Measurements from ENCODE around the gene RASL11A. TPM values are rescaled to one million over a fixed set of nuclear protein-coding genes. Genes with fewer than 3 reads are reported as not detected.
"Not testable (repeated sequence)": the region's sequence is repeated elsewhere in the genome, so short reads cannot be mapped to it uniquely, and the experiment has no call there.

RASL11A gene
- total RNA-seq, 2 experiments from 2014 or later: 1.9 to 2.5 TPM

- H3K9me3 Mint-ChIP-seq: no peaks in the 10 kb centered on the region
- H3K4me3 Mint-ChIP-seq: no peak overlapping the region
- CTCF ChIA-PET: interaction anchor here (1.1 to 1.8 kb wide), 3 partner anchors 25 to 53 kb away, joined by 4 to 5 read pairs (median 4); partner anchors contain the start of gene RASL11A
- no peaks in the 10 kb centered on the region for H3K36me3 Mint-ChIP-seq (ENCODE audit: low read depth)
- POLR2A ChIA-PET: no interaction called here
- DNase-seq: no peak
- no peak overlapping the region for H3K27ac Mint-ChIP-seq
- peaks cover 25% of the 10 kb centered on the region for H3K27me3 Mint-ChIP-seq
- H3K4me1 Mint-ChIP-seq: peaks cover 13% of the 10 kb centered on the region
Measured at GRCh38 chr13:27309401-27309958, 38.9 kb downstream of the RASL11A start.

GRCh38 chr13:27309967-27310598 is 39.5 kb downstream of the RASL11A start:
- CTCF ChIA-PET: interaction anchor here (1.1 to 1.8 kb wide), 3 partner anchors 26 to 52 kb away, joined by 4 to 5 read pairs (median 4); partner anchors contain the start of gene RASL11A
- H3K4me1 Mint-ChIP-seq: peaks cover 13% of the 10 kb centered on the region

GRCh38 chr13:27310946-27311345 is 40.3 kb downstream of the RASL11A start:
- Mint-ChIP-seq H3K27me3 (peaks cover 26% of the 10 kb centered on the region), H3K4me3 (no peak overlapping the region), H3K27ac (no peak overlapping the region), H3K4me1 (peaks cover 13% of the 10 kb centered on the region), H3K36me3 (ENCODE audit: low read depth) (no peaks in the 10 kb centered on the region), H3K9me3 (no peaks in the 10 kb centered on the region)
- ChIA-PET POLR2A (no interaction called here), CTCF (interaction anchor here (1.1 to 1.2 kb wide), 2 partner anchors 27 to 41 kb away, joined by 4 read pairs; partner anchors contain the start of gene RASL11A)
- no peak for DNase-seq

More at GRCh38 chr13:27309967-27310598, 39.5 kb downstream of the RASL11A start:
- Mint-ChIP-seq H3K27ac (no peak overlapping the region), H3K27me3 (peaks cover 26% of the 10 kb centered on the region), H3K36me3 (ENCODE audit: low read depth) (no peaks in the 10 kb centered on the region), H3K9me3 (no peaks in the 10 kb centered on the region), H3K4me3 (no peak overlapping the region)
- POLR2A ChIA-PET: no interaction called here
- no peak for DNase-seq

GRCh38 chr13:27311518-27312210 is 41.0 kb downstream of the RASL11A start:
- Mint-ChIP-seq H3K9me3 (no peaks in the 10 kb centered on the region), H3K27me3 (peaks cover 29% of the 10 kb centered on the region), H3K27ac (no peak overlapping the region), H3K4me1 (peaks cover 10% of the 10 kb centered on the region), H3K4me3 (no peak overlapping the region), H3K36me3 (ENCODE audit: low read depth) (no peaks in the 10 kb centered on the region)
- DNase-seq: no peak
- ChIA-PET POLR2A (no interaction called here), CTCF (no interaction called here)

- H3K27me3 Mint-ChIP-seq: peaks cover 36% of the 10 kb centered on the region
- ChIA-PET CTCF (no interaction called here), POLR2A (no interaction called here)
- H3K4me3 Mint-ChIP-seq: no peak overlapping the region
- H3K9me3 Mint-ChIP-seq: no peaks in the 10 kb centered on the region
- H3K36me3 Mint-ChIP-seq (ENCODE audit: low read depth): no peaks in the 10 kb centered on the region
- no peak for DNase-seq
- peaks cover 6% of the 10 kb centered on the region for H3K4me1 Mint-ChIP-seq
- no peak overlapping the region for H3K27ac Mint-ChIP-seq
Measured at GRCh38 chr13:27313770-27314169, 43.1 kb downstream of the RASL11A start.

GRCh38 chr13:27319404-27319803 is 48.8 kb downstream of the RASL11A start:
- no peak for DNase-seq
- Mint-ChIP-seq H3K4me1 (peaks cover 10% of the 10 kb centered on the region), H3K27me3 (peaks cover 33% of the 10 kb centered on the region), H3K9me3 (no peaks in the 10 kb centered on the region), H3K4me3 (no peak overlapping the region), H3K27ac (no peak overlapping the region), H3K36me3 (ENCODE audit: low read depth) (no peaks in the 10 kb centered on the region)
- ChIA-PET CTCF (interaction anchor here (1.1 kb wide), 1 partner anchor 334 kb away, joined by 3 read pairs; no protein-coding TSS in a partner anchor), POLR2A (no interaction called here)

GRCh38 chr13:27321468-27322431 is 51.1 kb downstream of the RASL11A start:
- ChIA-PET POLR2A (no interaction called here), CTCF (interaction anchor here (0.6 kb wide), 1 partner anchor 392 kb away, joined by 3 read pairs; no protein-coding TSS in a partner anchor)

GRCh38 chr13:27322443-27322842 is 51.8 kb downstream of the RASL11A start:
- H3K36me3 Mint-ChIP-seq (ENCODE audit: low read depth); H3K9me3 Mint-ChIP-seq; DNase-seq; POLR2A ChIA-PET; H3K4me3 Mint-ChIP-seq; H3K27ac Mint-ChIP-seq; CTCF ChIA-PET: not testable (repeated sequence)
- H3K27me3 Mint-ChIP-seq: peaks cover 24% of the 10 kb centered on the region
- peaks cover 10% of the 10 kb centered on the region for H3K4me1 Mint-ChIP-seq

More at GRCh38 chr13:27321468-27322431, 51.1 kb downstream of the RASL11A start:
- no peaks in the 10 kb centered on the region for H3K9me3 Mint-ChIP-seq
- peaks cover 10% of the 10 kb centered on the region for H3K4me1 Mint-ChIP-seq
- no peaks in the 10 kb centered on the region for H3K36me3 Mint-ChIP-seq (ENCODE audit: low read depth)
- H3K27ac Mint-ChIP-seq: no peak overlapping the region
- H3K4me3 Mint-ChIP-seq: no peak overlapping the region
- H3K27me3 Mint-ChIP-seq: peaks cover 25% of the 10 kb centered on the region
- DNase-seq: no peak

Other genes with a start within 250 kb of the RASL11A start
- gene USP12, start 99.0 kb upstream of the RASL11A start, total RNA-seq: 10 to 100 TPM; 22.5 to 23.5 TPM
- gene RPL21, start 19.3 kb upstream of the RASL11A start, total RNA-seq: 100 to 1,000 TPM; 742 to 774 TPM
- gene GTF3A, start 153.8 kb downstream of the RASL11A start, total RNA-seq: 100 to 1,000 TPM; 187 to 189 TPM
- 10 to 100 TPM; 61.6 to 61.8 TPM for gene MTIF3, start 179.7 kb downstream of the RASL11A start, total RNA-seq

Data from activated CD4-positive, alpha-beta memory T cell treated with anti-CD3 and anti-CD28 coated beads, Interleukin-2, amount 10 ng/mL, durations not matched to agents 7 days and 5 days (primary cell).